Mesodermal cell (in vitro differentiated cells): ENCODE data around the gene TANGO6.
"Not testable (repeated sequence)": the region's sequence is repeated elsewhere in the genome, so short reads cannot be mapped to it uniquely, and the experiment has no call there.

Experiments used
- H3K27ac ChIP-seq: 2 replicates; pipeline ENCODE4 v1.7.0; 2013; ENCODE audit warnings: mild to moderate bottlenecking, low read depth, low read length, moderate library complexity; ENCODE audit not compliant: severe bottlenecking
- H3K36me3 ChIP-seq: 2 replicates; pipeline ENCODE4 v1.7.1; 2013; ENCODE audit warnings: mild to moderate bottlenecking, low read length, moderate library complexity; ENCODE audit not compliant: control insufficient read depth, insufficient read depth
- H3K4me1 ChIP-seq: one replicate; pipeline ENCODE4 v1.7.1; 2013; ENCODE audit warnings: mild to moderate bottlenecking, low read length; ENCODE audit not compliant: insufficient read depth, control insufficient read depth, poor library complexity, severe bottlenecking
- H3K4me3 ChIP-seq: 2 replicates; pipeline ENCODE4 v1.7.0; 2013; ENCODE audit warnings: low read length, control low read depth, mild to moderate bottlenecking; ENCODE audit not compliant: insufficient read depth, poor library complexity, severe bottlenecking; ENCODE audit errors: extremely low read depth
- H3K9me3 ChIP-seq: 2 replicates; pipeline ENCODE4 v1.7.1; 2013; ENCODE audit warnings: mild to moderate bottlenecking, low read length, moderate library complexity; ENCODE audit not compliant: control insufficient read depth
- WGBS, 2 experiments: methylation state at CpG; one replicate each; pipeline ENCODE4 v1.1.5; 2013; ENCODE audit warnings: missing lambda C conversion rate in 2 of 2; ENCODE audit not compliant: insufficient coverage in 2 of 2; 5-methylcytosine and 5-hydroxymethylcytosine counted together

The TANGO6 gene

DNA sequence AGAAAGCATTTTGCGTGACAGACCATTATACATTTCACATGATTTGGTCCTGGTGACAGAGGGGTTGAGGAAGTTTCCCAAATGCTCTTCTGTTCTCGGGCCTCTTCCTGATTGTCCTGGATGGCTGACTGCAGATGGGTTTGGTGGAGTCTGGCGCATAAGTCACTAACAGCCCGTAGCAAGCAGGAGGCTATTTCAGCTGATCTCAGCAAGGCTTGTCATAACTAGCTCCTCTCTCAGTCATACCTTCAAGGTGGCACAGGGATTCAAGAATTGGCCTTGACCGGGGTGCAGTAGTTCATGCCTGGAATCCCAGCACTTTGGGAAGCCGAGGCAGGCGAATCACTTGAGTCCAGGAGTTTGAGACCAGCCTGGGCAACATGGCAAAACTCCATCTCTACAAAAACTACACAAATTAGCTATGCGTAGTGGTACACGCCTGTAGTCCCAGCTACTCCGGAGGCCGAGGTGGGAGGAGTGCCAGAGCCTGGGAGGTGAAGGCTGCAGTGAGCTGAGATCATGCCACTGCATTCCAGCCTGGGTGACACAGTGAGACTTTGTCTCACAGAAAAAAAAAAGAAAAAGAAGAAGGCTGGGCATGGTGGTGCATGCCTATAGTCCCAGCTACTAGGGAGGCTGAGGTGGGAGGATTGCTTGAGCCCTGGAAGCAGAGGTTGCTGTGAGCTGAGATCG, 193.2 kb downstream of the TANGO6 start:
- no peaks in the 10 kb centered on the region for H3K9me3 ChIP-seq
- H3K27ac ChIP-seq, result no peak overlapping the region
- WGBS, 2 experiments, result 91 to 93% methylated on average over 8 to 10 of the region's 12 CpGs
- peaks cover 7% of the 10 kb centered on the region for H3K36me3 ChIP-seq
- no peak overlapping the region for H3K4me3 ChIP-seq
- no peaks in the 10 kb centered on the region for H3K4me1 ChIP-seq

- 86 to 98% methylated on average over 4 to 6 of the region's 6 CpGs for WGBS, 2 experiments
- H3K4me1 ChIP-seq, result no peaks in the 10 kb centered on the region
- no peak overlapping the region for H3K4me3 ChIP-seq
- H3K27ac ChIP-seq, result no peak overlapping the region
- H3K9me3 ChIP-seq, result no peaks in the 10 kb centered on the region
- peaks cover 12% of the 10 kb centered on the region for H3K36me3 ChIP-seq
Observed at GRCh38 chr16:69037373-69038160, 194.2 kb downstream of the TANGO6 start.

- whole genome bisulfite sequencing, 2 experiments, result 92 to 100% methylated on average over 2 of the region's 4 CpGs
- Histone ChIP-seq H3K36me3 (peaks cover 12% of the 10 kb centered on the region), H3K4me3 (no peak overlapping the region), H3K27ac (no peak overlapping the region), H3K9me3 (no peaks in the 10 kb centered on the region), H3K4me1 (no peaks in the 10 kb centered on the region)
Observed at GRCh38 chr16:69039333-69039941, 196.1 kb downstream of the TANGO6 start.

- Histone ChIP-seq H3K36me3 (peaks cover 12% of the 10 kb centered on the region), H3K9me3 (no peaks in the 10 kb centered on the region), H3K4me1 (no peaks in the 10 kb centered on the region), H3K4me3 (no peak overlapping the region), H3K27ac (no peak overlapping the region)
- WGBS, 2 experiments, result 98 to 100% methylated on average over 4 to 6 of the region's 6 CpGs
Observed at GRCh38 chr16:69040144-69040909, 197.0 kb downstream of the TANGO6 start.

GRCh38 chr16:69048328-69049120, 205.2 kb downstream of the TANGO6 start:
- H3K4me1 ChIP-seq, result no peaks in the 10 kb centered on the region
- 100% methylated on average over 1 of the region's 4 CpGs for WGBS, 2 experiments
- no peaks in the 10 kb centered on the region for H3K36me3 ChIP-seq
- H3K27ac ChIP-seq, result no peak overlapping the region
- H3K4me3 ChIP-seq, result no peak overlapping the region
- no peaks in the 10 kb centered on the region for H3K9me3 ChIP-seq

DNA sequence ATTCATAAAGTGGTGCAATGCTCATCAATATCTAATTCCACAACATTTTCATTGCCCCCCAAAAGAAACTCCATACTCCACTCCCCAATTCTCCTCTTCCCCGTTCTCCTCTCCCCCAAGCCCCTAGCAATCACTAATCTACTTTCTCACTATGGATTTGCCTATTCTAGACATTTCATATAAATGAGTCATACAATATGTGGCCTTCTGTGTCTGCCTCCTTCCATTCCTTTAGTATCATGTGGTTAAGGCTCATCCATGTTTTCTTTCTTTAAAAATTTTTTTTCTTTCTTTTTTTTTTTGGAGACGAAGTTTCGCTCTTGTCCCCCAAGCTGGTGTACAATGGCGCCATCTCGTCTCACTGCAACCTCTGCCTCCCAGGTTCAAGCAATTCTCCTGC, 205.8 kb downstream of the TANGO6 start:
- Histone ChIP-seq H3K4me1 (no peaks in the 10 kb centered on the region), H3K36me3 (no peaks in the 10 kb centered on the region), H3K27ac (no peak overlapping the region), H3K4me3 (no peak overlapping the region), H3K9me3 (no peaks in the 10 kb centered on the region)
- WGBS, 2 experiments, result 92 to 100% methylated on average over 4 of the region's 5 CpGs

DNA sequence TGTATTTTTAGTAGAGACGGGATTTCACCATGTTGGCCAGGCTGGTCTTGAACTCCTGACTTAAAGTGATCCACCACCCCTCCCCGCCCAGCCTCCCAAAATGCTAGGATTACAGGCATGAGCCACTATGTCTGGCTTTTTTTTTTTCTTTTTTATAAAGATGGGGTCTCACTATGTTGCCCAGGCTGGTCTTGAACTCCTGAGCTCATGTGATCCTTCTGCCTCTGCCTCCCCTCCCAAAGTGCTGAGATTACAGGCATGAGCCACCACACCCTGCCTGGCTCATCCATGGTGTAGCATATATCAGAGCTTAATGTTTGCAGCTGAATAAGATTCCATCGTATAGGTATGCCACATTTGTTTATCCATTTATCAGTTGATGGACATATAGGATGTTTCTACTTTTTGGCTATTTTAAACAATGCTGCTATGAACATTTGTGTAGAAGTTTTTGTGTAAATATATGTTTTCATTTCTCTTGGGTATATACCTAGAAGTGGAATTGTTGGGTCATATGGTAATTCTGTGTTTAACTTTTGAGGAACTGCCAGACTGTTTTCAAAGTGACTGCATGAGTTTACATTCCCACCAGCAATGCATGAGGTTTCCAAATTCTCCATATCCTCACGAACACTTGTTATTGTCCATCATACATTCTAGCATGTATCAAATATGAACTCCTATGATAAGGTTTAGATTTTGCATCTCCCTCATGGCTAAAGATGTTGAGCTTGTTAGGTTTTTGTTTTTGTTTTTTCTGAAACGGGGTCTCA, 206.5 kb downstream of the TANGO6 start:
- WGBS, 2 experiments, result 100% methylated on average over 1 of the region's 5 CpGs
- Histone ChIP-seq H3K4me1 (no peaks in the 10 kb centered on the region), H3K36me3 (no peaks in the 10 kb centered on the region), H3K9me3 (no peaks in the 10 kb centered on the region), H3K4me3 (no peak overlapping the region), H3K27ac (no peak overlapping the region)

GRCh38 chr16:69051517-69051830, 208.1 kb downstream of the TANGO6 start:
- H3K36me3 ChIP-seq, H3K4me3 ChIP-seq, H3K27ac ChIP-seq, H3K9me3 ChIP-seq, H3K4me1 ChIP-seq: not testable (repeated sequence)
- WGBS, 2 experiments, result 80 to 100% methylated on average over 1 of the region's 3 CpGs

DNA sequence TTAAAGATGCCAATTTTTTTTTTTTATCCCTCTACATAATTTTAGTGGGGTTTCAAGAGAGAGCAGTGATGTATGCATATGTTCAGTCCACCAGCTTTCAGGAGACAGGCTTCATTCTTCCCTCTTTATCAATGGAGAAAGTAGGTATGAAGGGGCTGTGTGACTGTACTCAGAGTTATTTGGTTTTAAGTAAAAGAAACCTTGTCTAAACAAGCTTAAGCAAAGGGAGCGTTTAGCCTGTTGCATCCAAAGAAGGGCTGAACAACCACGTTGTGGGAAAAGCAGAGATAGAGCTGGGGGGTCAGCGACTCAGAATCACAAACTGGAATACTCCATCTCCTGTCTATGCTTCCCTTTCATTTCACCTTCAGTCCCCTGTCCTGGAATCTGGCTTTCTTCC, 211.7 kb downstream of the TANGO6 start:
- Histone ChIP-seq H3K36me3 (no peaks in the 10 kb centered on the region), H3K9me3 (no peaks in the 10 kb centered on the region), H3K4me3 (no peak overlapping the region), H3K4me1 (no peaks in the 10 kb centered on the region), H3K27ac (no peak overlapping the region)
- 86 to 100% methylated on average over 3 of the region's 3 CpGs for WGBS, 2 experiments
